Measurements from ENCODE around the gene IL21R. TPM values are rescaled to one million over a fixed set of nuclear protein-coding genes. Genes with fewer than 3 reads are reported as not detected.

Gene IL21R
- total RNA-seq, 2 experiments from 2014 or later: 29.2 to 29.5 TPM

- H3K4me1 Mint-ChIP-seq: peaks cover 46% of the 10 kb centered on the region
- no peak for DNase-seq
Observed at GRCh38 chr16:27460213-27460612, 58.2 kb downstream of the IL21R start.

GRCh38 chr16:27460663-27461482, 58.9 kb downstream of the IL21R start:
- DNase-seq: no peak
- Mint-ChIP-seq H3K27ac (no peak overlapping the region), H3K27me3 (no peaks in the 10 kb centered on the region), H3K4me1 (peaks cover 43% of the 10 kb centered on the region), H3K36me3 (ENCODE audit: low read depth) (peaks cover 25% of the 10 kb centered on the region), H3K9me3 (no peaks in the 10 kb centered on the region), H3K4me3 (no peak overlapping the region)
- ChIA-PET POLR2A (interaction anchor here (2.0 kb wide), 1 partner anchor 93 kb away, joined by 5 read pairs; no protein-coding TSS in a partner anchor), CTCF (interaction anchor here (0.8 to 1.1 kb wide), 3 partner anchors 56 to 308 kb away, joined by 3 read pairs; no protein-coding TSS in a partner anchor)

More at GRCh38 chr16:27460213-27460612, 58.2 kb downstream of the IL21R start:
- Mint-ChIP-seq H3K36me3 (ENCODE audit: low read depth) (peaks cover 24% of the 10 kb centered on the region), H3K9me3 (no peaks in the 10 kb centered on the region), H3K4me3 (no peak overlapping the region), H3K27me3 (no peaks in the 10 kb centered on the region), H3K27ac (no peak overlapping the region)
- ChIA-PET POLR2A (interaction anchor here (1.2 to 2.0 kb wide), 2 partner anchors 23 to 92 kb away, joined by 3 to 5 read pairs; no protein-coding TSS in a partner anchor), CTCF (interaction anchor here (0.8 to 1.1 kb wide), 2 partner anchors 55 to 307 kb away, joined by 3 read pairs; no protein-coding TSS in a partner anchor)

GRCh38 chr16:27461483-27462171, 59.7 kb downstream of the IL21R start:
- H3K4me3 Mint-ChIP-seq: no peak overlapping the region
- ChIA-PET CTCF (interaction anchor here (0.8 to 0.9 kb wide), 2 partner anchors 54 to 94 kb away, joined by 3 read pairs; no protein-coding TSS in a partner anchor), POLR2A (interaction anchor here (1.0 kb wide), 2 partner anchors 12 to 226 kb away, joined by 3 to 5 read pairs; no protein-coding TSS in a partner anchor)
- H3K27me3 Mint-ChIP-seq: no peaks in the 10 kb centered on the region
- no peak for DNase-seq
- no peaks in the 10 kb centered on the region for H3K9me3 Mint-ChIP-seq
- H3K27ac Mint-ChIP-seq: no peak overlapping the region
- peaks cover 39% of the 10 kb centered on the region for H3K4me1 Mint-ChIP-seq
- peaks cover 30% of the 10 kb centered on the region for H3K36me3 Mint-ChIP-seq (ENCODE audit: low read depth)

GRCh38 chr16:27462200-27462845, 60.3 kb downstream of the IL21R start:
- no peaks in the 10 kb centered on the region for H3K27me3 Mint-ChIP-seq
- H3K36me3 Mint-ChIP-seq (ENCODE audit: low read depth): peaks cover 36% of the 10 kb centered on the region
- no peak overlapping the region for H3K27ac Mint-ChIP-seq
- peaks cover 32% of the 10 kb centered on the region for H3K4me1 Mint-ChIP-seq
- H3K9me3 Mint-ChIP-seq: no peaks in the 10 kb centered on the region
- DNase-seq: no peak
- ChIA-PET POLR2A (interaction anchor here (1.0 to 1.7 kb wide), 4 partner anchors 11 to 227 kb away, joined by 3 to 5 read pairs (median 4); no protein-coding TSS in a partner anchor), CTCF (interaction anchor here (0.8 to 1.6 kb wide), 4 partner anchors 10 to 95 kb away, joined by 3 to 4 read pairs (median 3); no protein-coding TSS in a partner anchor)
- H3K4me3 Mint-ChIP-seq: no peak overlapping the region

- Mint-ChIP-seq H3K27me3 (no peaks in the 10 kb centered on the region), H3K4me1 (peaks cover 29% of the 10 kb centered on the region), H3K9me3 (no peaks in the 10 kb centered on the region), H3K36me3 (ENCODE audit: low read depth) (peaks cover 40% of the 10 kb centered on the region), H3K4me3 (peak overlapping the region; percentile 30), H3K27ac (peak overlapping the region; percentile 82)
- ChIA-PET CTCF (interaction anchor here (0.8 to 1.6 kb wide), 4 partner anchors 10 to 284 kb away, joined by 3 to 4 read pairs (median 3); no protein-coding TSS in a partner anchor), POLR2A (interaction anchor here (1.0 to 1.7 kb wide), 6 partner anchors 12 to 293 kb away, joined by 3 to 5 read pairs (median 3); no protein-coding TSS in a partner anchor)
- DNase-seq: no peak
Observed at GRCh38 chr16:27462846-27463682, 61.1 kb downstream of the IL21R start.

- peaks cover 49% of the 10 kb centered on the region for H3K36me3 Mint-ChIP-seq (ENCODE audit: low read depth)
- ChIA-PET POLR2A (interaction anchor here (0.9 to 1.7 kb wide), 5 partner anchors 13 to 294 kb away, joined by 3 to 5 read pairs (median 3); no protein-coding TSS in a partner anchor), CTCF (interaction anchor here (1.0 to 1.6 kb wide), 3 partner anchors 11 to 285 kb away, joined by 3 to 4 read pairs (median 3); no protein-coding TSS in a partner anchor)
- DNase-seq: peak; percentile 64
- peak overlapping the region; percentile 82 for H3K27ac Mint-ChIP-seq
- H3K4me1 Mint-ChIP-seq: peaks cover 29% of the 10 kb centered on the region
- H3K27me3 Mint-ChIP-seq: no peaks in the 10 kb centered on the region
- peak overlapping the region; percentile 30 for H3K4me3 Mint-ChIP-seq
- no peaks in the 10 kb centered on the region for H3K9me3 Mint-ChIP-seq
Observed at GRCh38 chr16:27463741-27464591, 62.0 kb downstream of the IL21R start.

- no peaks in the 10 kb centered on the region for H3K27me3 Mint-ChIP-seq
- POLR2A ChIA-PET: interaction anchor here (0.7 to 1.4 kb wide), 8 partner anchors 61 to 295 kb away, joined by 3 read pairs; no protein-coding TSS in a partner anchor
- H3K4me1 Mint-ChIP-seq: peaks cover 24% of the 10 kb centered on the region
- peak overlapping the region; percentile 61 for H3K27ac Mint-ChIP-seq
- no peak for DNase-seq
- H3K9me3 Mint-ChIP-seq: no peaks in the 10 kb centered on the region
- H3K4me3 Mint-ChIP-seq: no peak overlapping the region
- CTCF ChIA-PET: interaction anchor here (1.3 kb wide), 1 partner anchor 285 kb away, joined by 3 read pairs; no protein-coding TSS in a partner anchor
- peaks cover 53% of the 10 kb centered on the region for H3K36me3 Mint-ChIP-seq (ENCODE audit: low read depth)
Observed at GRCh38 chr16:27464626-27465482, 62.9 kb downstream of the IL21R start.

GRCh38 chr16:27465483-27465879, 63.5 kb downstream of the IL21R start:
- ChIA-PET POLR2A (interaction anchor here (0.7 to 1.4 kb wide), 4 partner anchors 61 to 262 kb away, joined by 3 read pairs; no protein-coding TSS in a partner anchor), CTCF (interaction anchor here (1.6 kb wide), 1 partner anchor 235 kb away, joined by 4 read pairs; no protein-coding TSS in a partner anchor)
- DNase-seq: no peak
- Mint-ChIP-seq H3K9me3 (no peaks in the 10 kb centered on the region), H3K4me3 (no peak overlapping the region), H3K27me3 (no peaks in the 10 kb centered on the region), H3K4me1 (peaks cover 22% of the 10 kb centered on the region), H3K36me3 (ENCODE audit: low read depth) (peaks cover 58% of the 10 kb centered on the region), H3K27ac (peak overlapping the region; percentile 61)

- Mint-ChIP-seq H3K4me1 (peaks cover 11% of the 10 kb centered on the region), H3K9me3 (no peaks in the 10 kb centered on the region), H3K36me3 (ENCODE audit: low read depth) (peaks cover 63% of the 10 kb centered on the region), H3K4me3 (no peak overlapping the region), H3K27me3 (no peaks in the 10 kb centered on the region), H3K27ac (no peak overlapping the region)
- DNase-seq: no peak
- CTCF ChIA-PET: no interaction called here
- POLR2A ChIA-PET: no interaction called here
Observed at GRCh38 chr16:27468941-27469531, 67.1 kb downstream of the IL21R start.

All from activated CD4-positive, alpha-beta memory T cell treated with anti-CD3 and anti-CD28 coated beads, Interleukin-2, amount 10 ng/mL, durations not matched to agents 7 days and 5 days (primary cell).